ENCODE results near the gene PCDHGA1.

- no peak for TF ChIP-seq YY1 (IDR thresholded peaks at IDR 0.05; ENCODE audit: insufficient read depth, insufficient read length)
- no peak for TF ChIP-seq SUZ12 (IDR thresholded peaks at IDR 0.05; ENCODE audit: extremely low read depth, insufficient read depth, insufficient read length)
- no peak for TF ChIP-seq ZNF274 (IDR thresholded peaks at IDR 0.05; ENCODE audit: low read depth, low read length)
Observed at GRCh38 chr5:141322261-141322660, 8.1 kb upstream of the PCDHGA1 start.
